Skin of body (tissue), 2 donors: ENCODE results near the gene TGIF1. TPM values are rescaled to one million over a fixed set of nuclear protein-coding genes. Genes with fewer than 3 reads are reported as not detected.
"Not testable (repeated sequence)": the region's sequence is repeated elsewhere in the genome, so short reads cannot be mapped to it uniquely, and the experiment has no call there.

Source experiments
- DNase-seq: peaks from one replicate; lab custom pipeline; 2025; lab: John Stamatoyannopoulos, UW
- total RNA-seq: library from RNA; depleted of rRNA; stranded (reverse); fragments of >200 nt; gene quantifications from one replicate; pipeline ENCODE4 v1.2.3, GENCODE V29; 2014

TGIF1 gene
- total RNA-seq, 1 donor from 2014 or later: 69.0 TPM

- no peak for DNase-seq
These were observed 5.2 kb downstream of the TGIF1 start for GRCh38 chr18:3455090-3455635.

- DNase-seq: no peak
These were observed 6.1 kb downstream of the TGIF1 start for GRCh38 chr18:3455907-3456685.

- no peak for DNase-seq
These were observed 6.7 kb downstream of the TGIF1 start for GRCh38 chr18:3456686-3457069.

GRCh38 chr18:3457261-3457724 lies 7.3 kb downstream of the TGIF1 start:
- no peak for DNase-seq

- no peak for DNase-seq
These were observed 8.4 kb downstream of the TGIF1 start for GRCh38 chr18:3458378-3458777.

GRCh38 chr18:3458952-3459853 lies 9.2 kb downstream of the TGIF1 start:
- DNase-seq: no peak

- no peak for DNase-seq
These were observed 10.9 kb downstream of the TGIF1 start for GRCh38 chr18:3460823-3461398.

- no peak for DNase-seq
These were observed 11.7 kb downstream of the TGIF1 start for GRCh38 chr18:3461704-3462103.

- DNase-seq: peak; percentile 77
These were observed 13.1 kb downstream of the TGIF1 start for GRCh38 chr18:3463051-3463450.

- no peak for DNase-seq
These were observed 16.1 kb downstream of the TGIF1 start for GRCh38 chr18:3466045-3466444.

- DNase-seq: no peak
These were observed 16.9 kb downstream of the TGIF1 start for GRCh38 chr18:3466872-3467271.

- no peak for DNase-seq
These were observed 18.2 kb downstream of the TGIF1 start for GRCh38 chr18:3468066-3468705.

GRCh38 chr18:3468833-3469232 lies 18.9 kb downstream of the TGIF1 start:
- no peak for DNase-seq

GRCh38 chr18:3471141-3471648 lies 21.2 kb downstream of the TGIF1 start:
- no peak for DNase-seq

- not testable (repeated sequence) for DNase-seq
These were observed 22.1 kb downstream of the TGIF1 start for GRCh38 chr18:3472121-3472520.

- no peak for DNase-seq
These were observed 22.9 kb downstream of the TGIF1 start for GRCh38 chr18:3472681-3473544.

GRCh38 chr18:3478262-3478978 lies 28.4 kb downstream of the TGIF1 start:
- DNase-seq: no peak

GRCh38 chr18:3479978-3480509 lies 30.1 kb downstream of the TGIF1 start:
- DNase-seq: no peak
